Aorta (tissue), 5 donors: Measurements from ENCODE around the gene ZNF148. TPM values are rescaled to one million over a fixed set of nuclear protein-coding genes. Genes with fewer than 3 reads are reported as not detected.

Experiments used
- ATAC-seq: fragments of 200-7000 bp; cut with Tn5 transposase; one replicate; pipeline ENCODE4 v1.9.1; 2022; ENCODE audit warnings: moderate library complexity; ENCODE audit not compliant: low FRiP score
- DNase-seq, 2 donors: peaks; one replicate each; pipeline ENCODE4 v3.0.0-alpha.2; 2020
- H3K27ac ChIP-seq, 2 donors: one replicate each; pipeline ENCODE4 v1.5.1; 2013; ENCODE audit warnings: low read length in 2 of 2, mild to moderate bottlenecking in 2 of 2, moderate library complexity in 2 of 2, control low read depth in 1 of 2, inconsistent platforms in 1 of 2, low read depth in 1 of 2
- H3K27me3 ChIP-seq, 2 donors: one replicate each; pipeline ENCODE4 v1.6.1; 2013; ENCODE audit warnings: control low read depth in 1 of 2, low read length in 1 of 2, mild to moderate bottlenecking in 1 of 2, moderate library complexity in 1 of 2; ENCODE audit not compliant: insufficient read depth in 2 of 2, control insufficient read depth in 1 of 2
- H3K36me3 ChIP-seq, 2 donors: one replicate each; pipeline ENCODE4 v1.6.1; 2013; ENCODE audit warnings: control low read depth in 1 of 2, low read length in 1 of 2, mild to moderate bottlenecking in 1 of 2; ENCODE audit not compliant: insufficient read depth in 2 of 2, control insufficient read depth in 1 of 2
- H3K4me1 ChIP-seq, 2 donors: one replicate each; pipeline ENCODE4 v1.6.1; 2013; ENCODE audit warnings: low read length in 2 of 2, control low read depth in 1 of 2, mild to moderate bottlenecking in 1 of 2, moderate library complexity in 1 of 2; ENCODE audit not compliant: insufficient read depth in 2 of 2, control insufficient read depth in 1 of 2
- H3K4me3 ChIP-seq, 2 donors: one replicate each; pipeline ENCODE4 v1.5.1; 2013; ENCODE audit warnings: low read length in 2 of 2, control low read depth in 1 of 2, mild to moderate bottlenecking in 1 of 2
- H3K9me3 ChIP-seq: one replicate; pipeline ENCODE4 v1.6.1; 2013; ENCODE audit warnings: mild to moderate bottlenecking, low read length; ENCODE audit not compliant: control insufficient read depth
- WGBS, 2 donors: extraction: QIAGEN DNeasy Blood & Tissue Kit; methylation state at CpG; one replicate each; pipeline ENCODE4 v1.1.7; 2013; 5-methylcytosine and 5-hydroxymethylcytosine counted together
- intact Hi-C, 2 donors: fragments of 100-400 bp; cut with DNase I; formaldehyde crosslinking; loops; one replicate each; pipeline versions ENCODE4 v1.14.2 to v1.15.0; 2022
- polyA plus RNA-seq, 2 donors: library from polyadenylated mRNA; stranded (reverse); fragments of 200-250 nt; gene quantifications; one replicate each; pipeline ENCODE4 v1.2.3, GENCODE V29; 2013
- total RNA-seq, 2 donors: library from RNA; stranded (reverse); fragmentation: NEBNext Ultra II Directional; extraction: Animal tissue kit (Norgen Biotek cat#: 25700); gene quantifications; one replicate each; pipeline ENCODE4 v1.2.1, GENCODE V29; 2021
- donor health status: healthy with polysubstance abuse.
- donor health status: Bipolar disorder and iron deficiency.
- donor health status: DM: no; HTN: no; CAD: no.
- donor health status: DM: no; HTN: no; CAD: no.
- donor health status: DM: yes; HTN: yes; CAD: no.

The ZNF148 gene
- total and polyA plus RNA-seq, 4 donors: 5.3 to 63.8 (median 29.6) TPM

GRCh38 chr3:125334675-125335560 is 40.2 kb downstream of the ZNF148 start:
- intact Hi-C loops: no loop called here
- no peaks in the 10 kb centered on the region for H3K9me3 ChIP-seq
- peaks cover 3 to 4% of the 10 kb centered on the region in 2 donors for H3K4me1 ChIP-seq
- WGBS, 2 donors: 74 to 75% methylated on average over 5 of the region's 5 CpGs
- DNase-seq (no peak), ATAC-seq (no peak)
- H3K4me3 ChIP-seq: no peak overlapping the region
- no peaks in the 10 kb centered on the region for H3K36me3 ChIP-seq
- no peak overlapping the region for H3K27ac ChIP-seq
- no peaks in the 10 kb centered on the region for H3K27me3 ChIP-seq

DNA sequence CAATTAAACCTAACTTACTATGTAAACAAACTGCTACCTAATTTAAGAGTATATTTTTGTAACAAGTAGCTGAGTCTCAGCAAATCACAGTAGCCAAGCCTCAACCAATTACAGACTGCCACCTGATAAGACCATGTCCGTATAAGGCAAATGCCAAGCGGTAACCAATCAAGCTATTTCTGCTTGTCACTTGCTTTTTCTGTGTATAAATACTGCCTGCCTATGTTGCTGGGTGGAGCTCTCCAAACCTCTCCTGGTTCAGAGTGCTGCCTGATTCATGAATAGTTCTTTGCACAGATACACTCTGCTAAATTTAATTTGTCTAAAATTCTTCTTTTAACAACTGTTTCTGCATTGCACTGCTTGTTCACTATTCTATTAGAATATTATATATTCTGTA is 42.6 kb downstream of the ZNF148 start:
- no peaks in the 10 kb centered on the region for H3K36me3 ChIP-seq
- no peaks in the 10 kb centered on the region for H3K27me3 ChIP-seq
- ATAC-seq (no peak), DNase-seq (no peak)
- H3K9me3 ChIP-seq: no peaks in the 10 kb centered on the region
- peaks cover 3 to 4% of the 10 kb centered on the region in 2 donors for H3K4me1 ChIP-seq
- H3K4me3 ChIP-seq: no peak overlapping the region
- H3K27ac ChIP-seq: no peak overlapping the region
- intact Hi-C loops: no loop called here
- WGBS, 2 donors: 48 to 49% methylated on average over 2 of the region's 2 CpGs

DNA sequence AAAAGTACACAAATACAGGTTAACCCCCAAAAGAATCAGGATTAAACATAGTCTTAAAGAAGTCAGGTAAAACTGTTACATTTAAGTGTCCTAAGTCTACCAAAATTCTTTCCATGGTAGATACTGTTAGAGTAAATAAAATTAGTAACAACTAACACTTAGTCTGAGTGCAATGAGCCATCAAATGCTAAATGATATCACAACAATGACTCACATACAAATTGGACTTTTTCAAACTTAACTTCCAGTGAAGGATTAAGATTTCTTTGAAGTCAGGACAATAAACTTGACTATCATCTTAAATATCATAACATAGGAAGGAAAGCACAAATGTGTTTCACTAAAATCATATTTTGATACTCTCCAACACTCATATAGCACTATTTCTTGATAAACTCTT is 43.9 kb downstream of the ZNF148 start:
- no peaks in the 10 kb centered on the region for H3K9me3 ChIP-seq
- H3K4me3 ChIP-seq: no peak overlapping the region
- no peak for DNase-seq
- no peak for ATAC-seq
- intact Hi-C loops: no loop called here
- H3K27me3 ChIP-seq: no peaks in the 10 kb centered on the region
- H3K36me3 ChIP-seq: no peaks in the 10 kb centered on the region
- H3K27ac ChIP-seq: no peak overlapping the region
- peaks cover 3 to 4% of the 10 kb centered on the region in 2 donors for H3K4me1 ChIP-seq

DNA sequence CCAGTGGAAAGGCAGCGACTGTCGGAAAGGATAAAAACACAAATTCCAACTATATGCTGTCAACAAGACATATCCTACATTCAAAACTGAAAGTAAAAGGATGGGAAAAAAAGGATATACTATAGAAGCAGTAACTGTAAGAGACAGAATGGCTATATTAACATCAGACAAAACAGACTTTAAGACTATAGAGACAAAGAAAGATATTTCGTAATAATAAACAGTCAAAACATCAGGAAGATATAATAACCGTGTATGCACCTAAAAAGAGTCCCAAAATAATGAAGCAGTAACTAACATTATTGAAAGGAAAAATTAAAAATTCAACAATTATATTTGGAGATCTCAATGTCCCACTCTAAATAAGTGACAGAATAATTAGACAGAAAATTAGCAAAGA is 48.2 kb downstream of the ZNF148 start:
- H3K4me1 ChIP-seq: peaks cover 0 to 3% of the 10 kb centered on the region in 2 donors
- no peak overlapping the region for H3K4me3 ChIP-seq
- H3K36me3 ChIP-seq: no peaks in the 10 kb centered on the region
- no peak overlapping the region for H3K27ac ChIP-seq
- DNase-seq (no peak), ATAC-seq (no peak)
- H3K27me3 ChIP-seq: no peaks in the 10 kb centered on the region
- intact Hi-C loops: no loop called here
- no peaks in the 10 kb centered on the region for H3K9me3 ChIP-seq
- 73 to 74% methylated on average over 4 of the region's 4 CpGs for WGBS, 2 donors

GRCh38 chr3:125325746-125326145 is 49.4 kb downstream of the ZNF148 start:
- no peak for ATAC-seq
- intact Hi-C loops: no loop called here
- H3K27ac ChIP-seq: no peak overlapping the region
- H3K9me3 ChIP-seq: no peaks in the 10 kb centered on the region
- peaks cover 0 to 3% of the 10 kb centered on the region in 2 donors for H3K4me1 ChIP-seq
- no peak for DNase-seq
- H3K4me3 ChIP-seq: no peak overlapping the region
- H3K27me3 ChIP-seq: no peaks in the 10 kb centered on the region
- no peaks in the 10 kb centered on the region for H3K36me3 ChIP-seq

DNA sequence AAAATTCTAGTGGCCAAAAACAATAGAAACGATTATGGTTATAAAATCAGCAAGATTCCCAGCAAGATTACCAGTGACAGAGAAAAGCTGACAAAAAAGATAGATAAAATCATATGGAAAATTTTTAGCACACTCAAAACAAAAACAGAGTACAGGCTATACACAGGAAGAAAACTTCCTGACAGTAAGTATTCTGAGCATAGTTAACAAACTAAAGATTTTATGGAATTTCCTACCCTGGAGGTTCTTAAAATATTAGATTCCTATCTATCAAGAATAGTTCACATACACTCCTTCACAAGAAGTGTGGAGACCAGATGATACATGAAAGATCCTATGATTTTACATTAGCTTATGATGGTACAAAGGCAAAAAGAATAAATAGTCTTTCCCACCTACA is 50.8 kb downstream of the ZNF148 start:
- Histone ChIP-seq H3K4me1 (peaks cover 0 to 3% of the 10 kb centered on the region in 2 donors), H3K36me3 (no peaks in the 10 kb centered on the region), H3K27ac (no peak overlapping the region), H3K4me3 (no peak overlapping the region), H3K9me3 (no peaks in the 10 kb centered on the region), H3K27me3 (no peaks in the 10 kb centered on the region)
- 12 to 19% methylated on average over 1 of the region's 1 CpG for WGBS, 2 donors
- intact Hi-C loops: no loop called here
- DNase-seq (no peak), ATAC-seq (no peak)

DNA sequence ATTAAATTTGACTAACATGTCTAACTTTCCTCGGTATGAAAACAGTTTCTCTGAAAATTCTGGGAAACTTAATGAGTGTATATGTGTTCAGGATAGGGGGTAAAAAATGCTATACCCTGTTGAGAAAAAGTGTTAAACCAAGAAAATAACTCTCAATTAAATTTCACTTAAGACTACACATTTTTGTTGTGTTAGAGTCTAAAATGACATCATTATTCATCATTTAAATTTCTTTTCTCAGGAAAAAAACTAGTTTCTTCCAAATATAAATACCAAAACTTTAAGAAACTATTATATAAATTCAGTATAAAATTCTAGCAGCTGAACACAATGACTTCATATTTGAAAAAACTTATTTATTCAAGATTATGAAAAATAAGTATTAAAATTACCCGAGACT is 52.2 kb downstream of the ZNF148 start:
- WGBS, 2 donors: 95 to 97% methylated on average over 2 of the region's 2 CpGs
- H3K9me3 ChIP-seq: no peaks in the 10 kb centered on the region

GRCh38 chr3:125322166-125322565 is 53.0 kb downstream of the ZNF148 start:
- no peak overlapping the region for H3K4me3 ChIP-seq
- H3K27me3 ChIP-seq: no peaks in the 10 kb centered on the region
- 19 to 26% methylated on average over 6 of the region's 6 CpGs for WGBS, 2 donors
- H3K9me3 ChIP-seq: no peaks in the 10 kb centered on the region
- H3K27ac ChIP-seq: no peak overlapping the region
- H3K4me1 ChIP-seq: peaks cover 0 to 3% of the 10 kb centered on the region in 2 donors
- no peak for ATAC-seq
- no peak for DNase-seq
- intact Hi-C loops: no loop called here
- no peaks in the 10 kb centered on the region for H3K36me3 ChIP-seq

More for the DNA sequence above, 52.2 kb downstream of the ZNF148 start:
- Histone ChIP-seq H3K36me3 (no peaks in the 10 kb centered on the region), H3K27me3 (no peaks in the 10 kb centered on the region), H3K4me3 (no peak overlapping the region), H3K4me1 (peaks cover 0 to 3% of the 10 kb centered on the region in 2 donors), H3K27ac (no peak overlapping the region)
- intact Hi-C loops: no loop called here
- ATAC-seq (no peak), DNase-seq (no peak)

DNA sequence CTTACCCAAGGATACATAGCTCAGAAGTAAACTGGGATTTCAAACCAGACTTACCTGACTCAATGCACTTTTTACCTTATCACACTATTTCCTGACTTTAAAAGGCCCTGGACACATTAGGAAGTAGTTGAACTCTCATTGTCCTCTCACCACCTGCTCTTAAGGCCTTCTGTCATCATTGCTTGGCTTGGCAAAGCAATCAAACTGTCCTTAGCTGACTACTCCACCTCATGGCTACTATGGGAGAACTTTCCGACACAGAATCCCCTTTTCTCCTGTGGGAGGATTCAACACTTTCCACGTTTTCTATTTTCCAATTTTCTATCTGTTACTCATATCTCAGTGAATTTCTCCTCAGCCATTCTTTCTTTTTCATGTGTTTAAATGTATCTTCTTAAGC is 55.4 kb downstream of the ZNF148 start:
- no peak overlapping the region for H3K27ac ChIP-seq
- H3K4me3 ChIP-seq: no peak overlapping the region
- H3K9me3 ChIP-seq: no peaks in the 10 kb centered on the region
- H3K4me1 ChIP-seq: peaks cover 0 to 3% of the 10 kb centered on the region in 2 donors
- ATAC-seq (no peak), DNase-seq (no peak)
- 90 to 95% methylated on average over 2 of the region's 2 CpGs for WGBS, 2 donors
- H3K27me3 ChIP-seq: no peaks in the 10 kb centered on the region
- intact Hi-C loops: no loop called here
- H3K36me3 ChIP-seq: no peaks in the 10 kb centered on the region
